DND-41 (cell line): ENCODE results near the gene CELF6.

Experiments
- ATAC-seq: fragments of 200-7000 bp; cut with Tn5 transposase; 3 replicates; pipeline ENCODE4 v1.9.1; 2021; ENCODE audit warnings: low read depth; ENCODE audit not compliant: insufficient read depth
- DNase-seq: peaks from one replicate; pipeline ENCODE4 v3.0.0-alpha.2; 2020
- H2AFZ ChIP-seq: 2 replicates; pipeline ENCODE4 v1.6.0; 2012; ENCODE audit warnings: low read depth, low read length
- H3K27ac ChIP-seq: 2 replicates; pipeline ENCODE4 v1.5.1; 2012; ENCODE audit warnings: low read length, inconsistent platforms
- H3K27me3 ChIP-seq: fragments of 200-600 bp; sonication (generic); 2 replicates; pipeline ENCODE4 v1.6.0; 2012; ENCODE audit warnings: low read length, mild to moderate bottlenecking, inconsistent platforms; ENCODE audit not compliant: insufficient read depth, poor library complexity
- H3K36me3 ChIP-seq: 2 replicates; pipeline ENCODE4 v1.5.1; 2012; ENCODE audit warnings: low read length, inconsistent platforms; ENCODE audit not compliant: insufficient read depth
- H3K4me1 ChIP-seq: 2 replicates; pipeline ENCODE4 v1.5.1; 2012; ENCODE audit warnings: mild to moderate bottlenecking, low read length; ENCODE audit not compliant: insufficient read depth
- H3K4me2 ChIP-seq: 2 replicates; pipeline ENCODE4 v1.6.0; 2012; ENCODE audit warnings: mild to moderate bottlenecking, moderate library complexity, low read length, inconsistent platforms; ENCODE audit not compliant: insufficient read depth
- H3K4me3 ChIP-seq, 2 experiments: fragments of 200-600 bp in 1 of 2; shearing (Covaris generic) in 1 of 2; 2 replicates each; pipeline ENCODE4 v1.5.1; 2012 to 2016; ENCODE audit warnings: inconsistent platforms in 2 of 2, low read length in 2 of 2, mild to moderate bottlenecking in 2 of 2, low read depth in 1 of 2, moderate library complexity in 1 of 2
- H3K79me2 ChIP-seq: 2 replicates; pipeline ENCODE4 v1.6.0; 2012; ENCODE audit warnings: low read length, inconsistent platforms; ENCODE audit not compliant: insufficient read depth
- H3K9ac ChIP-seq: 2 replicates; pipeline ENCODE4 v1.6.0; 2012; ENCODE audit warnings: low read depth, mild to moderate bottlenecking, inconsistent platforms, low read length, moderate library complexity
- H3K9me3 ChIP-seq: 2 replicates; pipeline ENCODE4 v1.5.1; 2012; ENCODE audit warnings: low read length, moderate library complexity, mild to moderate bottlenecking, inconsistent platforms; ENCODE audit not compliant: insufficient read depth, severe bottlenecking
- H4K20me1 ChIP-seq: 2 replicates; pipeline ENCODE4 v1.6.0; 2012; ENCODE audit warnings: low read length; ENCODE audit not compliant: insufficient read depth
- CTCF ChIP-seq: IDR thresholded peaks from 2 replicates; pipeline ENCODE4 v1.5.1; 2012; ENCODE audit warnings: borderline replicate concordance, low read length, moderate library complexity, mild to moderate bottlenecking; ENCODE audit not compliant: poor library complexity, severe bottlenecking; ENCODE audit errors: extremely low read depth
- EZH2 ChIP-seq: IDR thresholded peaks from 3 replicates; pipeline ENCODE4 v1.6.1; 2012; ENCODE audit warnings: borderline replicate concordance, low read depth, mild to moderate bottlenecking, moderate library complexity, low read length, inconsistent platforms; ENCODE audit not compliant: severe bottlenecking

Gene CELF6

GRCh38 chr15:72304596-72304995 is 15.4 kb downstream of the CELF6 start:
- Histone ChIP-seq H3K4me2 (no peak overlapping the region), H3K27me3 (no peaks in the 10 kb centered on the region), H2AFZ (no peak overlapping the region), H3K79me2 (no peaks in the 10 kb centered on the region), H4K20me1 (no peaks in the 10 kb centered on the region), H3K27ac (no peak overlapping the region), H3K9ac (no peak overlapping the region), H3K36me3 (no peaks in the 10 kb centered on the region), H3K4me1 (no peaks in the 10 kb centered on the region), H3K4me3 (no peak overlapping the region), H3K9me3 (no peaks in the 10 kb centered on the region)
- ATAC-seq: no peak
- no peak for TF ChIP-seq CTCF
- no peak for TF ChIP-seq EZH2
- no peak for DNase-seq

GRCh38 chr15:72302955-72303354 is 17.0 kb downstream of the CELF6 start:
- Histone ChIP-seq H3K9ac (no peak overlapping the region), H3K27me3 (no peaks in the 10 kb centered on the region), H3K27ac (no peak overlapping the region), H3K79me2 (no peaks in the 10 kb centered on the region), H4K20me1 (no peaks in the 10 kb centered on the region), H3K4me3 (no peak overlapping the region), H3K4me1 (no peaks in the 10 kb centered on the region), H3K36me3 (no peaks in the 10 kb centered on the region), H3K4me2 (no peak overlapping the region), H3K9me3 (no peaks in the 10 kb centered on the region), H2AFZ (no peak overlapping the region)
- no peak for ATAC-seq
- no peak for DNase-seq
- TF ChIP-seq EZH2: no peak
- no peak for TF ChIP-seq CTCF

GRCh38 chr15:72289597-72290325 is 30.2 kb downstream of the CELF6 start:
- Histone ChIP-seq H4K20me1 (no peaks in the 10 kb centered on the region), H3K27ac (no peak overlapping the region), H3K4me3 (no peak overlapping the region), H3K27me3 (no peaks in the 10 kb centered on the region), H3K4me1 (no peaks in the 10 kb centered on the region), H3K79me2 (no peaks in the 10 kb centered on the region), H3K9me3 (no peaks in the 10 kb centered on the region), H3K9ac (no peak overlapping the region), H3K4me2 (no peak overlapping the region), H3K36me3 (no peaks in the 10 kb centered on the region), H2AFZ (no peak overlapping the region)
- TF ChIP-seq CTCF (no peak), EZH2 (no peak)
- no peak for DNase-seq
- no peak for ATAC-seq
